GM23338 (cell line): ENCODE data around the gene KRTAP10-5. TPM values are rescaled to one million over a fixed set of nuclear protein-coding genes. Genes with fewer than 3 reads are reported as not detected.

ENCODE experiments used
- ATAC-seq: fragments of 200-7000 bp; cut with Tn5 transposase; 3 replicates; pipeline ENCODE4 v1.9.1; 2020
- DNase-seq: peaks from one replicate; pipeline ENCODE4 v3.0.0-alpha.2; 2015; ENCODE audit warnings: low spot score
- H2AFZ ChIP-seq: fragments of 200-600 bp; sonication (generic); 2 replicates; pipeline ENCODE4 v1.8.0; 2016; ENCODE audit warnings: antibody characterized with exemption, mild to moderate bottlenecking, moderate library complexity
- H3F3A ChIP-seq: fragments of 200-600 bp; sonication (generic); replicated peaks from 2 replicates; pipeline ENCODE4 v1.8.0; 2017; ENCODE audit warnings: antibody characterized with exemption, mixed run types, low read depth
- H3K27ac ChIP-seq: fragments of 200-600 bp; sonication (generic); 2 replicates; pipeline ENCODE4 v1.6.1; 2016; ENCODE audit warnings: low read depth
- H3K27me3 ChIP-seq: fragments of 200-600 bp; sonication (generic); 2 replicates; pipeline ENCODE4 v1.8.0; 2016; ENCODE audit warnings: mild to moderate bottlenecking, mixed run types, moderate library complexity; ENCODE audit not compliant: insufficient read depth
- H3K36me3 ChIP-seq: fragments of 200-600 bp; sonication (generic); 2 replicates; pipeline ENCODE4 v1.8.0; 2016; ENCODE audit warnings: mild to moderate bottlenecking; ENCODE audit not compliant: insufficient read depth
- H3K4me1 ChIP-seq: fragments of 200-600 bp; sonication (generic); 2 replicates; pipeline ENCODE4 v1.8.0; 2016; ENCODE audit warnings: mild to moderate bottlenecking, moderate library complexity; ENCODE audit not compliant: insufficient read depth
- H3K4me2 ChIP-seq: fragments of 200-600 bp; sonication (generic); 2 replicates; pipeline ENCODE4 v1.7.1; 2017; ENCODE audit warnings: mixed run types
- H3K4me3 ChIP-seq: fragments of 200-600 bp; sonication (generic); 2 replicates; pipeline ENCODE4 v1.6.1; 2016; ENCODE audit warnings: mixed run types
- H3K79me2 ChIP-seq: fragments of 200-600 bp; sonication (generic); replicated peaks from 2 replicates; pipeline ENCODE4 v1.8.0; 2017; ENCODE audit warnings: mild to moderate bottlenecking; ENCODE audit not compliant: insufficient read depth
- H3K9me2 ChIP-seq: fragments of 200-600 bp; sonication (generic); 2 replicates; pipeline ENCODE4 v1.8.0; 2017; ENCODE audit not compliant: insufficient read depth
- H4K20me1 ChIP-seq: fragments of 200-600 bp; sonication (generic); replicated peaks from 2 replicates; pipeline ENCODE4 v1.8.0; 2017; ENCODE audit warnings: mild to moderate bottlenecking; ENCODE audit not compliant: insufficient read depth
- H3K27ac Mint-ChIP-seq: 2 replicates; pipeline ENCODE4 v1.8.0; 2020; ENCODE audit warnings: inconsistent platforms, mild to moderate bottlenecking, moderate library complexity, mixed read lengths
- H3K27me3 Mint-ChIP-seq: 3 replicates; pipeline ENCODE4 v1.8.0; 2022; ENCODE audit warnings: low read depth, mild to moderate bottlenecking, moderate library complexity, mixed read lengths, inconsistent platforms; ENCODE audit not compliant: insufficient read depth, poor library complexity
- H3K36me3 Mint-ChIP-seq: 3 replicates; pipeline ENCODE4 v1.8.0; 2021; ENCODE audit warnings: low read depth, mild to moderate bottlenecking, inconsistent platforms, moderate library complexity, mixed read lengths
- H3K4me1 Mint-ChIP-seq: 3 replicates; pipeline ENCODE4 v1.8.0; 2020; ENCODE audit warnings: mild to moderate bottlenecking, inconsistent platforms, mixed read lengths
- H3K4me3 Mint-ChIP-seq: 3 replicates; pipeline ENCODE4 v1.8.0; 2021; ENCODE audit warnings: moderate library complexity, mild to moderate bottlenecking, inconsistent platforms, mixed read lengths
- H3K9me3 Mint-ChIP-seq: 3 replicates; pipeline ENCODE4 v1.8.0; 2020; ENCODE audit warnings: moderate library complexity, mild to moderate bottlenecking, inconsistent platforms, mixed read lengths
- CREB1 ChIP-seq: fragments of 250-450 bp; sonication (Bioruptor Pico); IDR thresholded peaks from 2 replicates; pipeline ENCODE4 v1.5.0; 2020; ENCODE audit warnings: low read depth, mild to moderate bottlenecking, moderate library complexity
- EZH2 ChIP-seq: fragments of 200-600 bp; sonication (generic); IDR thresholded peaks from one replicate; pipeline ENCODE4 v1.8.0; 2017; ENCODE audit warnings: antibody characterized with exemption, mild to moderate bottlenecking, low read depth; ENCODE audit not compliant: unreplicated experiment
- EZH2phosphoT487 ChIP-seq: fragments of 200-600 bp; sonication (generic); IDR thresholded peaks from one replicate; pipeline ENCODE4 v1.8.1; 2018; ENCODE audit warnings: antibody characterized with exemption; ENCODE audit not compliant: unreplicated experiment
- JUNB ChIP-seq: IDR thresholded peaks from one replicate; pipeline ENCODE4 v1.6.1; 2016; ENCODE audit warnings: antibody characterized with exemption; ENCODE audit not compliant: unreplicated experiment
- NANOG ChIP-seq: IDR thresholded peaks from 2 replicates; pipeline ENCODE4 v1.6.1; 2016; ENCODE audit warnings: antibody characterized with exemption, borderline replicate concordance
- POLR2AphosphoS5 ChIP-seq: IDR thresholded peaks from 2 replicates; pipeline ENCODE4 v1.6.1; 2016; ENCODE audit warnings: antibody characterized with exemption, low read depth
- STAT1 ChIP-seq: IDR thresholded peaks from one replicate; pipeline ENCODE4 v1.6.1; 2016; ENCODE audit warnings: antibody characterized with exemption; ENCODE audit not compliant: unreplicated experiment
- ZNF114 ChIP-seq: fragments of 250-450 bp; sonication (Bioruptor Pico); IDR thresholded peaks from 2 replicates; pipeline ENCODE4 v1.5.0; 2020; ENCODE audit warnings: mild to moderate bottlenecking, moderate library complexity
- ZNF331 ChIP-seq: fragments of 250-450 bp; sonication (Bioruptor Pico); IDR thresholded peaks from 2 replicates; pipeline ENCODE4 v1.5.0; 2020; ENCODE audit warnings: low read depth, mild to moderate bottlenecking, moderate library complexity
- polyA plus RNA-seq: library from polyadenylated mRNA; unstranded; fragments of >200 nt; fragmentation: Nextera tagmentation; extraction: Ambion mirVana; gene quantifications from 2 replicates; pipeline ENCODE4 v1.2.1, GENCODE V29; 2016
- total RNA-seq: library from RNA; depleted of rRNA; stranded (reverse); fragments of >200 nt; shearing (Covaris generic); gene quantifications from 2 replicates; pipeline ENCODE4 v1.2.3, GENCODE V29; 2014
- TF ChIP-seq, protein P1 (sequence below): IDR thresholded peaks from 2 replicates; pipeline ENCODE4 v1.6.1; 2016; ENCODE audit warnings: antibody characterized with exemption
- TF ChIP-seq, protein P2 (sequence below): IDR thresholded peaks from one replicate; pipeline ENCODE4 v1.6.1; 2018; ENCODE audit warnings: antibody characterized with exemption; ENCODE audit not compliant: unreplicated experiment
- TF ChIP-seq, protein P3 (sequence below), 2 experiments: fragments of 200-600 bp in 1 of 2; sonication (generic) in 1 of 2; conservative IDR thresholded peaks; 2 replicates each; pipeline versions ENCODE4 v1.5.1 to v1.6.1; 2016 to 2017; ENCODE audit warnings: antibody characterized with exemption in 2 of 2, low read depth in 2 of 2, mild to moderate bottlenecking in 2 of 2, moderate library complexity in 1 of 2
- TF ChIP-seq, protein P4 (sequence below): fragments of 250-450 bp; sonication (Bioruptor Pico); IDR thresholded peaks from 2 replicates; pipeline ENCODE4 v1.5.0; 2020; ENCODE audit warnings: mild to moderate bottlenecking, moderate library complexity

The KRTAP10-5 gene
- total and polyA plus RNA-seq, 2 experiments from 2014 or later = not detected

DNA sequence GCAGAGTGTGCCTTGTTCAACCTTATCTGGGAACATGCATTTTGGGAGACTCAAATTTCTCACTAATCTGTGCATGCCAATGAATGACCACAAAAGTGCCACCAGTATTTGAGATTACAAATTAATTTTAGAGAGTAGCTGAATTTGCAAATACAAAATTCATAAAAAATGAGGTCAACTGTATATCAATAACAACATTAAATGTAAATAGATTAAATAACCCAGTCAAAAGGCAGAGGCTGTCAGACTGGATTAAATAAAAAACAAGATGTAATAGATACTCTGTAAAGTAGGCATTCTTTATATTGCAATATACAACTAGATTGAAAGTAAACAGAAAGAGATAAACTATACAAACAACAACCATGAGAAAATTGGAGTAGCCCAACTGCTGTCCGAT, 16.3 kb downstream of the KRTAP10-5 start:
- H3K36me3 Mint-ChIP-seq = no peaks in the 10 kb centered on the region
- no peak overlapping the region for H3K4me2 ChIP-seq

More for the DNA sequence above, 16.3 kb downstream of the KRTAP10-5 start:
- Histone ChIP-seq H3F3A (no peaks in the 10 kb centered on the region), H3K4me3 (no peak overlapping the region), H4K20me1 (no peaks in the 10 kb centered on the region), H3K27ac (no peak overlapping the region), H3K9me2 (no peaks in the 10 kb centered on the region), H3K79me2 (no peaks in the 10 kb centered on the region), H2AFZ (no peak overlapping the region), H3K36me3 (no peaks in the 10 kb centered on the region), H3K27me3 (no peaks in the 10 kb centered on the region), H3K4me1 (no peaks in the 10 kb centered on the region)
- no peaks in the 10 kb centered on the region for H3K9me3 Mint-ChIP-seq
- TF ChIP-seq, protein P1, sequence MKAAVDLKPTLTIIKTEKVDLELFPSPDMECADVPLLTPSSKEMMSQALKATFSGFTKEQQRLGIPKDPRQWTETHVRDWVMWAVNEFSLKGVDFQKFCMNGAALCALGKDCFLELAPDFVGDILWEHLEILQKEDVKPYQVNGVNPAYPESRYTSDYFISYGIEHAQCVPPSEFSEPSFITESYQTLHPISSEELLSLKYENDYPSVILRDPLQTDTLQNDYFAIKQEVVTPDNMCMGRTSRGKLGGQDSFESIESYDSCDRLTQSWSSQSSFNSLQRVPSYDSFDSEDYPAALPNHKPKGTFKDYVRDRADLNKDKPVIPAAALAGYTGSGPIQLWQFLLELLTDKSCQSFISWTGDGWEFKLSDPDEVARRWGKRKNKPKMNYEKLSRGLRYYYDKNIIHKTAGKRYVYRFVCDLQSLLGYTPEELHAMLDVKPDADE = no peak
- TF ChIP-seq JUNB (no peak), ZNF331 (no peak), ZNF114 (CRISPR knock-in tag) (no peak), STAT1 (no peak), EZH2 (no peak), EZH2phosphoT487 (no peak), POLR2AphosphoS5 (no peak), CREB1 (CRISPR knock-in tag) (no peak), NANOG (no peak)
- TF ChIP-seq, protein P2, sequence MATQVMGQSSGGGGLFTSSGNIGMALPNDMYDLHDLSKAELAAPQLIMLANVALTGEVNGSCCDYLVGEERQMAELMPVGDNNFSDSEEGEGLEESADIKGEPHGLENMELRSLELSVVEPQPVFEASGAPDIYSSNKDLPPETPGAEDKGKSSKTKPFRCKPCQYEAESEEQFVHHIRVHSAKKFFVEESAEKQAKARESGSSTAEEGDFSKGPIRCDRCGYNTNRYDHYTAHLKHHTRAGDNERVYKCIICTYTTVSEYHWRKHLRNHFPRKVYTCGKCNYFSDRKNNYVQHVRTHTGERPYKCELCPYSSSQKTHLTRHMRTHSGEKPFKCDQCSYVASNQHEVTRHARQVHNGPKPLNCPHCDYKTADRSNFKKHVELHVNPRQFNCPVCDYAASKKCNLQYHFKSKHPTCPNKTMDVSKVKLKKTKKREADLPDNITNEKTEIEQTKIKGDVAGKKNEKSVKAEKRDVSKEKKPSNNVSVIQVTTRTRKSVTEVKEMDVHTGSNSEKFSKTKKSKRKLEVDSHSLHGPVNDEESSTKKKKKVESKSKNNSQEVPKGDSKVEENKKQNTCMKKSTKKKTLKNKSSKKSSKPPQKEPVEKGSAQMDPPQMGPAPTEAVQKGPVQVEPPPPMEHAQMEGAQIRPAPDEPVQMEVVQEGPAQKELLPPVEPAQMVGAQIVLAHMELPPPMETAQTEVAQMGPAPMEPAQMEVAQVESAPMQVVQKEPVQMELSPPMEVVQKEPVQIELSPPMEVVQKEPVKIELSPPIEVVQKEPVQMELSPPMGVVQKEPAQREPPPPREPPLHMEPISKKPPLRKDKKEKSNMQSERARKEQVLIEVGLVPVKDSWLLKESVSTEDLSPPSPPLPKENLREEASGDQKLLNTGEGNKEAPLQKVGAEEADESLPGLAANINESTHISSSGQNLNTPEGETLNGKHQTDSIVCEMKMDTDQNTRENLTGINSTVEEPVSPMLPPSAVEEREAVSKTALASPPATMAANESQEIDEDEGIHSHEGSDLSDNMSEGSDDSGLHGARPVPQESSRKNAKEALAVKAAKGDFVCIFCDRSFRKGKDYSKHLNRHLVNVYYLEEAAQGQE = no peak
- TF ChIP-seq, protein P3, sequence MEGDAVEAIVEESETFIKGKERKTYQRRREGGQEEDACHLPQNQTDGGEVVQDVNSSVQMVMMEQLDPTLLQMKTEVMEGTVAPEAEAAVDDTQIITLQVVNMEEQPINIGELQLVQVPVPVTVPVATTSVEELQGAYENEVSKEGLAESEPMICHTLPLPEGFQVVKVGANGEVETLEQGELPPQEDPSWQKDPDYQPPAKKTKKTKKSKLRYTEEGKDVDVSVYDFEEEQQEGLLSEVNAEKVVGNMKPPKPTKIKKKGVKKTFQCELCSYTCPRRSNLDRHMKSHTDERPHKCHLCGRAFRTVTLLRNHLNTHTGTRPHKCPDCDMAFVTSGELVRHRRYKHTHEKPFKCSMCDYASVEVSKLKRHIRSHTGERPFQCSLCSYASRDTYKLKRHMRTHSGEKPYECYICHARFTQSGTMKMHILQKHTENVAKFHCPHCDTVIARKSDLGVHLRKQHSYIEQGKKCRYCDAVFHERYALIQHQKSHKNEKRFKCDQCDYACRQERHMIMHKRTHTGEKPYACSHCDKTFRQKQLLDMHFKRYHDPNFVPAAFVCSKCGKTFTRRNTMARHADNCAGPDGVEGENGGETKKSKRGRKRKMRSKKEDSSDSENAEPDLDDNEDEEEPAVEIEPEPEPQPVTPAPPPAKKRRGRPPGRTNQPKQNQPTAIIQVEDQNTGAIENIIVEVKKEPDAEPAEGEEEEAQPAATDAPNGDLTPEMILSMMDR (conservative IDR thresholded peaks at IDR 0.05; ENCODE audit: low read depth in 2 of 2) = no peak
- TF ChIP-seq, protein P4, sequence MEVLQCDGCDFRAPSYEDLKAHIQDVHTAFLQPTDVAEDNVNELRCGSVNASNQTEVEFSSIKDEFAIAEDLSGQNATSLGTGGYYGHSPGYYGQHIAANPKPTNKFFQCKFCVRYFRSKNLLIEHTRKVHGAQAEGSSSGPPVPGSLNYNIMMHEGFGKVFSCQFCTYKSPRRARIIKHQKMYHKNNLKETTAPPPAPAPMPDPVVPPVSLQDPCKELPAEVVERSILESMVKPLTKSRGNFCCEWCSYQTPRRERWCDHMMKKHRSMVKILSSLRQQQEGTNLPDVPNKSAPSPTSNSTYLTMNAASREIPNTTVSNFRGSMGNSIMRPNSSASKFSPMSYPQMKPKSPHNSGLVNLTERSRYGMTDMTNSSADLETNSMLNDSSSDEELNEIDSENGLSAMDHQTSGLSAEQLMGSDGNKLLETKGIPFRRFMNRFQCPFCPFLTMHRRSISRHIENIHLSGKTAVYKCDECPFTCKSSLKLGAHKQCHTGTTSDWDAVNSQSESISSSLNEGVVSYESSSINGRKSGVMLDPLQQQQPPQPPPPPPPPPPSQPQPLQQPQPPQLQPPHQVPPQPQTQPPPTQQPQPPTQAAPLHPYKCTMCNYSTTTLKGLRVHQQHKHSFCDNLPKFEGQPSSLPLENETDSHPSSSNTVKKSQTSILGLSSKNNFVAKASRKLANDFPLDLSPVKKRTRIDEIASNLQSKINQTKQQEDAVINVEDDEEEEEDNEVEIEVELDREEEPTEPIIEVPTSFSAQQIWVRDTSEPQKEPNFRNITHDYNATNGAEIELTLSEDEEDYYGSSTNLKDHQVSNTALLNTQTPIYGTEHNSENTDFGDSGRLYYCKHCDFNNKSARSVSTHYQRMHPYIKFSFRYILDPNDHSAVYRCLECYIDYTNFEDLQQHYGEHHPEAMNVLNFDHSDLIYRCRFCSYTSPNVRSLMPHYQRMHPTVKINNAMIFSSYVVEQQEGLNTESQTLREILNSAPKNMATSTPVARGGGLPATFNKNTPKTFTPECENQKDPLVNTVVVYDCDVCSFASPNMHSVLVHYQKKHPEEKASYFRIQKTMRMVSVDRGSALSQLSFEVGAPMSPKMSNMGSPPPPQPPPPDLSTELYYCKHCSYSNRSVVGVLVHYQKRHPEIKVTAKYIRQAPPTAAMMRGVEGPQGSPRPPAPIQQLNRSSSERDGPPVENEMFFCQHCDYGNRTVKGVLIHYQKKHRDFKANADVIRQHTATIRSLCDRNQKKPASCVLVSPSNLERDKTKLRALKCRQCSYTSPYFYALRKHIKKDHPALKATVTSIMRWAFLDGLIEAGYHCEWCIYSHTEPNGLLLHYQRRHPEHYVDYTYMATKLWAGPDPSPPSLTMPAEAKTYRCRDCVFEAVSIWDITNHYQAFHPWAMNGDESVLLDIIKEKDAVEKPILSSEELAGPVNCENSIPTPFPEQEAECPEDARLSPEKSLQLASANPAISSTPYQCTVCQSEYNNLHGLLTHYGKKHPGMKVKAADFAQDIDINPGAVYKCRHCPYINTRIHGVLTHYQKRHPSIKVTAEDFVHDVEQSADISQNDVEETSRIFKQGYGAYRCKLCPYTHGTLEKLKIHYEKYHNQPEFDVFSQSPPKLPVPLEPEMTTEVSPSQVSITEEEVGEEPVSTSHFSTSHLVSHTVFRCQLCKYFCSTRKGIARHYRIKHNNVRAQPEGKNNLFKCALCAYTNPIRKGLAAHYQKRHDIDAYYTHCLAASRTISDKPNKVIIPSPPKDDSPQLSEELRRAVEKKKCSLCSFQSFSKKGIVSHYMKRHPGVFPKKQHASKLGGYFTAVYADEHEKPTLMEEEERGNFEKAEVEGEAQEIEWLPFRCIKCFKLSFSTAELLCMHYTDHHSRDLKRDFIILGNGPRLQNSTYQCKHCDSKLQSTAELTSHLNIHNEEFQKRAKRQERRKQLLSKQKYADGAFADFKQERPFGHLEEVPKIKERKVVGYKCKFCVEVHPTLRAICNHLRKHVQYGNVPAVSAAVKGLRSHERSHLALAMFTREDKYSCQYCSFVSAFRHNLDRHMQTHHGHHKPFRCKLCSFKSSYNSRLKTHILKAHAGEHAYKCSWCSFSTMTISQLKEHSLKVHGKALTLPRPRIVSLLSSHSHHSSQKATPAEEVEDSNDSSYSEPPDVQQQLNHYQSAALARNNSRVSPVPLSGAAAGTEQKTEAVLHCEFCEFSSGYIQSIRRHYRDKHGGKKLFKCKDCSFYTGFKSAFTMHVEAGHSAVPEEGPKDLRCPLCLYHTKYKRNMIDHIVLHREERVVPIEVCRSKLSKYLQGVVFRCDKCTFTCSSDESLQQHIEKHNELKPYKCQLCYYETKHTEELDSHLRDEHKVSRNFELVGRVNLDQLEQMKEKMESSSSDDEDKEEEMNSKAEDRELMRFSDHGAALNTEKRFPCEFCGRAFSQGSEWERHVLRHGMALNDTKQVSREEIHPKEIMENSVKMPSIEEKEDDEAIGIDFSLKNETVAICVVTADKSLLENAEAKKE (CRISPR knock-in tag) = no peak
- no peak overlapping the region for H3K27ac Mint-ChIP-seq
- DNase-seq (no peak), ATAC-seq (no peak)
- no peak overlapping the region for H3K4me3 Mint-ChIP-seq
- H3K4me1 Mint-ChIP-seq = no peaks in the 10 kb centered on the region
- H3K27me3 Mint-ChIP-seq = peaks cover 5% of the 10 kb centered on the region
